Colonic mucosa (tissue), 4 donors: ENCODE measurements around the gene BLOC1S6. TPM values are rescaled to one million over a fixed set of nuclear protein-coding genes. Genes with fewer than 3 reads are reported as not detected.

Experiments
- DNase-seq: peaks from one replicate; pipeline ENCODE4 v3.0.0-alpha.2; 2020
- H3K27ac ChIP-seq: fragments of 200-600 bp; one replicate; pipeline ENCODE4 v1.8.0; 2021
- H3K27me3 ChIP-seq: fragments of 200-600 bp; one replicate; pipeline ENCODE4 v1.8.0; 2021
- H3K36me3 ChIP-seq: fragments of 200-600 bp; one replicate; pipeline ENCODE4 v1.8.0; 2021
- H3K4me1 ChIP-seq: fragments of 200-600 bp; one replicate; pipeline ENCODE4 v1.8.0; 2021; ENCODE audit warnings: mild to moderate bottlenecking
- H3K4me3 ChIP-seq: fragments of 200-600 bp; one replicate; pipeline ENCODE4 v1.8.0; 2021
- H3K9ac ChIP-seq, 2 donors: one replicate each; pipeline ENCODE4 v1.7.0; 2013; ENCODE audit warnings: control low read depth in 2 of 2, low read depth in 2 of 2, low read length in 2 of 2
- H3K9me3 ChIP-seq: fragments of 200-600 bp; one replicate; pipeline ENCODE4 v1.8.0; 2021
- CTCF ChIP-seq: fragments of 200-600 bp; IDR thresholded peaks from one replicate; pipeline ENCODE4 v1.8.0; 2022; ENCODE audit warnings: antibody characterized with exemption, mild to moderate bottlenecking
- intact Hi-C: fragments of 100-400 bp; cut with DNase I; formaldehyde crosslinking; loops from one replicate; pipeline ENCODE4 v1.14.1; 2022
- total RNA-seq, 2 donors: library from RNA; stranded (reverse); fragmentation: NEBNext Ultra II Directional in 1 of 2; extraction: Animal tissue kit (Norgen Biotek cat#: 25700) in 1 of 2; gene quantifications; one replicate each; pipeline ENCODE4 v1.2.1, GENCODE V29; 2021
- donor health status: healthy.
- donor health status: DM: no; HTN: no; CAD: no.
- donor health status: DM: no; HTN: no; CAD: no.

Gene BLOC1S6
- total RNA-seq, 2 donors from 2014 or later: 28.3 to 31.9 TPM

DNA sequence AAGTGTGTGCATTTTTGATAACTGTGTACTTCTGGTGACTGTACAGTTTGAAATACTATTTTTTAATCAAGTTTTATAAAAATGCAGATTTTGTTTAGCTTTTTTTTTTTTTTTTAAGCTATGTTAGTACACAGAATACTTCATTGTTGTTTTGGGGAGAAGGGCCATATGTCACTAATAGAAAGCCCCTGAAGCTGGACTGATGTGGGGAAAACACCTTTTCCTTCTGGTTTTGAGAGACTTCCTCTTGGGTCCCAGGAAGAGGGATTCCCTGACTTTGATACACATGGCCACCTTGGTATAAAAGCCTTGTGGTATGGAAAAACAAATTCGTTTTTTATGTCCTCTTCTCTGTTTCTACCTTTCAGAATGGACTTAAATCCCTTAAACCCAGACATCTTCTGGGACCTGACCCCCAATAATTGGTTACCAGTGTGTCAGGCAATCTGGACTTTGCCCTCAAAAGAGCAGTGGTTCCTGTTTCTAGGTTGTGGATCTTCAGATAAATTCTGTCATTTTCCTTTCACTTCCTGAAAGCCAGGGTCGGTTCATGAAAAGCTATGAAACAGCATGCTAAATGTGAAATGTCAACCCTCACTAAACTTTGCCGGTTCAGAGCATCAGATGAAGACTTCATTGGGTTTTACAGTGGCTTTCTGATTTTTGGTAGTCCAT lies 31.1 kb upstream of the BLOC1S6 start:
- Histone ChIP-seq H3K9me3 (no peaks in the 10 kb centered on the region), H3K27ac (no peak overlapping the region), H3K4me3 (no peak overlapping the region), H3K36me3 (no peaks in the 10 kb centered on the region), H3K4me1 (no peaks in the 10 kb centered on the region), H3K9ac (no peak overlapping the region), H3K27me3 (no peaks in the 10 kb centered on the region)
- intact Hi-C loops: no loop called here
- DNase-seq: no peak
- no peak for TF ChIP-seq CTCF

DNA sequence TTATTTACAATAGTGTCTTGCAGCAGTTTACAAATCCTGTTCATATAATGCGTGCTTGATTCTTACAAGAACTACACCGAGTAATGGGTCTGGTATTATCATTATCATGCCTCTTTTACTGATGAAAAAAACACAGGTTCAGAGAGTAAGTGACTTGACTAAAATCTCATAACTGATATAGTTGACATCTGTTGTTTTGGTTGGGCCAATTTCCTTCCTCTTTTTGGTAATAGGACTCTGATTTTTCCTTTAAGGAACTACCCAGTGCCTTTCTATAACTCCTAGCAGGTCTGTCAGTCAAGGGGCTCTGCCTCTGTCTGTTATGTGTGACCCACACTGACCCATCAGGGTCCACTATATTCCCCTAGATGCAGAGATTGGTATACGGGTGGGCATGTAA lies 14.6 kb upstream of the BLOC1S6 start:
- Histone ChIP-seq H3K4me1 (no peaks in the 10 kb centered on the region), H3K9me3 (no peaks in the 10 kb centered on the region), H3K4me3 (no peak overlapping the region), H3K27me3 (no peaks in the 10 kb centered on the region), H3K27ac (no peak overlapping the region), H3K36me3 (no peaks in the 10 kb centered on the region), H3K9ac (no peak overlapping the region)
- DNase-seq: no peak
- intact Hi-C loops: no loop called here
- TF ChIP-seq CTCF: no peak

- intact Hi-C loops: no loop called here
- H3K4me1 ChIP-seq: no peaks in the 10 kb centered on the region
- no peaks in the 10 kb centered on the region for H3K27me3 ChIP-seq
- no peak overlapping the region for H3K9ac ChIP-seq
- no peak overlapping the region for H3K27ac ChIP-seq
- H3K4me3 ChIP-seq: no peak overlapping the region
- H3K36me3 ChIP-seq: no peaks in the 10 kb centered on the region
- DNase-seq: no peak
- TF ChIP-seq CTCF: no peak
- no peaks in the 10 kb centered on the region for H3K9me3 ChIP-seq
Observed at GRCh38 chr15:45573961-45574629, 13.1 kb upstream of the BLOC1S6 start.

DNA sequence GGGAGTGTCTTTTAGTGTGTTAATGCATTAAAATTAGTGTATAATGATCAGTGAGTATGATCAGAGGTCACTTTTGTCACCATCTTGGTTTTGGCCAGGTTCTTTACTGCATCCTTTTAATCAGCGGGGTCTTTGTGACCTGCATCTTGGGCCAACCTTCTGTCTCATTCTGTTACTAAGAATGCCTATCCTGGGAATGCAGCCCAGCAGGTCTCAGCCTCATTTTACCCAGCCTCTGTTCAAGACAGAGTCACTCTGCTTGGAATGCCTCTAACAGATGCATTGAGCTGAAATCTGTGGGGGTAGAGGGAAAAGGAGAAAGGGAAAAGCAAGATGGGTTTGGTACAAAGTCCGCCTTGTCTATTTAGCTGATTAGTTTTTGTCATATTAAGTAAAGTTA lies 5.3 kb upstream of the BLOC1S6 start:
- Histone ChIP-seq H3K9me3 (no peaks in the 10 kb centered on the region), H3K9ac (no peak overlapping the region), H3K4me3 (no peak overlapping the region), H3K4me1 (peaks cover 7% of the 10 kb centered on the region), H3K27ac (no peak overlapping the region), H3K36me3 (no peaks in the 10 kb centered on the region), H3K27me3 (no peaks in the 10 kb centered on the region)
- no peak for DNase-seq
- no peak for TF ChIP-seq CTCF
- intact Hi-C loops: loop anchor here (10.0 kb wide), 1 partner anchor 57 kb away; the partner anchor contains the start of gene SLC30A4

GRCh38 chr15:45583731-45584639 lies 3.2 kb upstream of the BLOC1S6 start:
- TF ChIP-seq CTCF: no peak
- Histone ChIP-seq H3K4me3 (no peak overlapping the region), H3K4me1 (peaks cover 12% of the 10 kb centered on the region), H3K36me3 (no peaks in the 10 kb centered on the region), H3K27ac (no peak overlapping the region), H3K9ac (no peak overlapping the region), H3K9me3 (no peaks in the 10 kb centered on the region), H3K27me3 (no peaks in the 10 kb centered on the region)
- DNase-seq: no peak
- intact Hi-C loops: loop anchor here (10.0 kb wide), 1 partner anchor 59 kb away; the partner anchor contains the start of gene SLC30A4
